Fibroblast of the aortic adventitia (primary cell): ENCODE data around the gene BHLHA9. TPM values are rescaled to one million over a fixed set of nuclear protein-coding genes. Genes with fewer than 3 reads are reported as not detected.
A peak's percentile ranks its signal among the peaks of the same experiment; 100 is the strongest.

ENCODE experiments used
- DNase-seq: peaks from one replicate; pipeline ENCODE4 v3.0.0-alpha.2; 2010; ENCODE audit warnings: low read depth
- H3K4me3 ChIP-seq: 2 replicates; pipeline ENCODE4 v1.5.1; 2011; ENCODE audit warnings: low read depth, mild to moderate bottlenecking, control low read depth, low read length, moderate library complexity
- total RNA-seq: library from RNA; depleted of rRNA; stranded (reverse); fragments of >200 nt; gene quantifications from 2 replicates; pipeline ENCODE4 v1.2.3, GENCODE V29; 2012; ENCODE audit warnings: low replicate concordance
- TF ChIP-seq, protein P1 (sequence below): IDR thresholded peaks from 2 replicates; pipeline ENCODE4 v1.5.1; 2011; ENCODE audit warnings: mild to moderate bottlenecking, low read length, control low read depth, inconsistent platforms; ENCODE audit not compliant: insufficient read depth

The BHLHA9 gene
- total RNA-seq, 1 donor: not detected

DNA sequence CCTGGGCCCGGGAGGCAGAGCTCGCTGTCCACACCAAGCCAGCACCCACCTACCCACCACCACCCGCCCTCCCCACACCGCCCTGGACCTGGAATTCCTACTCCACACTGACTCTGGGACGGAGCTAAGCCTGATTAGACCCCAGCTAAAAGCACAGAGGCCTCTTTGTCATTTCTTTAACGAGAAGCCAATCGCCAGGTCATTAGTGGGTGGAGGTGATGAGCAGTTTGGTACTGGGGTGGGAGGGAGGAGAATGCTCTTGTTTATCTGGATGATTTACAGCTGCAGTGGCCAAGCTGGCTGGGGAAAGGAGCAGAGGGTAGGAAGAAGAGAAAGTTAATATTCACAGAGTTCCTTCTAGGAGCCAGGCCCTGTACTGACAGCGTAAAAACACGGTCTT is 6.0 kb upstream of the BHLHA9 start:
- no peak overlapping the region for H3K4me3 ChIP-seq
- TF ChIP-seq, protein P1, sequence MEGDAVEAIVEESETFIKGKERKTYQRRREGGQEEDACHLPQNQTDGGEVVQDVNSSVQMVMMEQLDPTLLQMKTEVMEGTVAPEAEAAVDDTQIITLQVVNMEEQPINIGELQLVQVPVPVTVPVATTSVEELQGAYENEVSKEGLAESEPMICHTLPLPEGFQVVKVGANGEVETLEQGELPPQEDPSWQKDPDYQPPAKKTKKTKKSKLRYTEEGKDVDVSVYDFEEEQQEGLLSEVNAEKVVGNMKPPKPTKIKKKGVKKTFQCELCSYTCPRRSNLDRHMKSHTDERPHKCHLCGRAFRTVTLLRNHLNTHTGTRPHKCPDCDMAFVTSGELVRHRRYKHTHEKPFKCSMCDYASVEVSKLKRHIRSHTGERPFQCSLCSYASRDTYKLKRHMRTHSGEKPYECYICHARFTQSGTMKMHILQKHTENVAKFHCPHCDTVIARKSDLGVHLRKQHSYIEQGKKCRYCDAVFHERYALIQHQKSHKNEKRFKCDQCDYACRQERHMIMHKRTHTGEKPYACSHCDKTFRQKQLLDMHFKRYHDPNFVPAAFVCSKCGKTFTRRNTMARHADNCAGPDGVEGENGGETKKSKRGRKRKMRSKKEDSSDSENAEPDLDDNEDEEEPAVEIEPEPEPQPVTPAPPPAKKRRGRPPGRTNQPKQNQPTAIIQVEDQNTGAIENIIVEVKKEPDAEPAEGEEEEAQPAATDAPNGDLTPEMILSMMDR: no peak

DNA sequence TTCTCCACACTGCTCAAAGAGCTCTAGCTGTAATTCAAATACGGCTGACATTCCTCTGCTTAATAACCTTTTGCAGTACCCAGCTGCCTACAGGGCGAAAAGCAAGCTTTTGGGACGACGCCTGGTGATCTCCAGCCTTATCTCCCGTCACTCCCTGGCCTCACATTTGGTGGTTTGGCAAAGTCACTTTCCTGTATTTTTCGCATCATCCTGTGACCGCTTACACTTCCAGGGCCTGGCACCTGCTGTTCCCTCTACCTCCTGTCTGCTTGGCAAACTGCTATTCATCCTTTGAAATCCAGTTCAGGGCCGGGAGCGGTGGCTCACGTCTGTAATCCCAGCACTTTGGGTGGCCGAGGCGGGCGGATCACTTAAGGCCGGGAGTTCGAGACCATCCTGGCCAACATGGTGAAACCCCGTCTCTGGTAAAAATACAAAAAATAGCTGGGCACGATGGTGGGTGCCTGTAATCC is 2.7 kb upstream of the BHLHA9 start:
- peak overlapping the region; percentile 68 for H3K4me3 ChIP-seq
- peak; percentile 79 for DNase-seq
- TF ChIP-seq, protein P1: no peak

More for the DNA sequence above, 6.0 kb upstream of the BHLHA9 start:
- DNase-seq: no peak

DNA sequence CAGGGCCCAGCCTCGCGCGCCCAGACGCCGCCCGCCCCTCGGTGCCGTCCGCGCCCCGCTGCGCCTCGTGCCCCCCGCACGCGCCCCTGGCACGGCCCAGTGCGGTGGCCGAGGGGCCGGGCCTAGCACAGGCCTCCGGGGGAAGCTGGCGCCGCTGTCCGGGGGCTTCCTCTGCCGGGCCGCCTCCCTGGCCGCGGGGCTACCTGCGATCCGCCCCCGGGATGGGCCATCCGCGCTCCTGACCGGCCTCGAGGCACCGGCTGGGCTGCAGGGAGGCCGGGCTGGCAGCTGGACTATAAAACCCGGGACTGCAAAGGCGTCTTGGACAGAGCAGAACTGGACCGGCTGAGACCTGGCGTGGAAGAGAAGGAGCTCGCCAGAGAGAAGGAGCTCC is 783 bp downstream of the BHLHA9 start:
- TF ChIP-seq, protein P1: no peak
- no peak for DNase-seq
- no peak overlapping the region for H3K4me3 ChIP-seq

DNA sequence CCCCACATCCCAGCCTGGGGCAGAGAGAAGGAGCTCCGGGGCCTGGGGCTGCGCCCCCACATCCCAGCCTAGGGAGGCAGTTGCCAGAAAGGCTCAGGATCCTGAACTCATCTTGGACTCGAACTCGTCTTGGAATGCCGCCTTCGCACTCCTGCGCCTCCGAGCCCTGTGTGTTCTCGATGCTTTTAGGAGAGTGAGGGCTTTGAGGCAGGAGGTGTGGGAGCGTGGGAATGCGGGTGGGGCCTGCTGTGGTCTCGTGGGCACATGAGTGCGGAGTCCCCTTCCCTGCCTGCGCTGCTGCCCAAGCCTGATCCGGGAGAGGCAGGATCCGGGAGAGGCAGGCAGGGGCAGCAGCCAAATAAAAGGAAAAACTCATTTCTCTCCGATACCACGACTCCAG is 1.2 kb downstream of the BHLHA9 start:
- TF ChIP-seq, protein P1: no peak
- H3K4me3 ChIP-seq: no peak overlapping the region
- DNase-seq: no peak

DNA sequence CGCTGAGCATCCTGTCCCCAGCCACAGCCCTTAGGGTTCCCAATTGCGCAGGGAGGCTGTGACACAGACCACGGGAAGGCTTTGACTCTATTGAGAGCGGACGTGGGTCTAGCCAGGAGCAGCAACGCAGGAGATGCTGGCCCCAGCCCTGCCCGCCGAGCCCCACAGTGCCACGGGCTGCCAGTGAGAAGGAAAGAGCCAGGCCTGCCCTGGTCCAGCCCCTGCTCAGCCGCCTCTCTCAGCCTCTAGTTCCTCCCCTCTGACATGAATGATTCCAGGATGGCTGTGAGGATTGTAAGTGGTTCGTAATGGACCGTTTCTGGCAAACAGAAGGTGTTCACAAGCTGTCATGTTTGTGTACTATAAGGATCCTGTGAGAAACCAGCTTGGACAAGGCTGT is 2.5 kb downstream of the BHLHA9 start:
- TF ChIP-seq, protein P1: no peak
- H3K4me3 ChIP-seq: no peak overlapping the region

DNA sequence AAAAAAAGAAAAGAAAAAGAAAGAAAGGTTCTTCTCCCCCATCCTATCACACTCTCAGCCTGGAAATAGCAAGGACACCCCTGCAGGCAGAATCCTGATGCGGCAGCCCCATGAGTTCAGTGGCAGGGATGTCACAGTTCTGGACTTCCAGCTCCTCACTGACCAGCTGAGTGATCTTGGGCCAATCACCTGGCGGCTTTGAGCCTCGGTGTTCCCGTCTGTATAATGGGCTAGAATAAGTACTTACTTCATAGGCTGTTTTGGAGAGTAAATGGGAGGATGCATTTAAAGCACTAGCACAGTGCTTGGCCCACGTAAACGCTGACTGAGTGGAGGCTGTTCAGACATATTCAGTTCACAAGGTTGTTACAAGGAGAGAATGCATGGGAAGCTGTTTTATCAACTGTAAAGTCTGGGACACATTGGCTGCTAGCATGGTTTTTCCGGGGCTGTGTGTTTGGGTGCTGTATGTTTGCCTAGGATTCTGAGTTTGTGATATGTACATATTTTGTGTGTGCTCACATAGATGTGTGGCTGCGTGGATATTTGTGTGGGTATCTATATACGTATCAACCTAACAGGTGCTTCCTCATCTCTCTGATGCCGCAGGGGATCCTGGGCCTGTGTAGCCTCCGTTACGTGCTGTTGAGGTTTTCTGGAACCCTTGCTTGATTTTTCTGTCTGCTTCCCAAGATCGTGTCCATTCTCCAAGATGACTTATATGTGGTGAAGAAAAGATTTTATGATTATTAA is 3.4 kb downstream of the BHLHA9 start:
- TF ChIP-seq, protein P1: no peak
- H3K4me3 ChIP-seq: no peak overlapping the region
- DNase-seq: no peak

More for the DNA sequence above, 2.5 kb downstream of the BHLHA9 start:
- DNase-seq: no peak
